SK-N-SH treated with all-trans-retinoic acid at 6 μM for 48 hours (cell line): ENCODE data around the gene RHBDL1.

ENCODE experiments used
- ATAC-seq: fragments of 200-7000 bp; cut with Tn5 transposase; 3 replicates; pipeline ENCODE4 v1.9.1; 2020; ENCODE audit warnings: mild to moderate bottlenecking, moderate library complexity
- ARNTL ChIP-seq: fragments of 450-650 bp; formaldehyde crosslinking; IDR thresholded peaks from 2 replicates; pipeline ENCODE4 v1.5.0; 2020; ENCODE audit warnings: low read depth, mild to moderate bottlenecking, moderate library complexity, borderline replicate concordance
- BACH2 ChIP-seq: fragments of 250-450 bp; sonication (Bioruptor Pico); IDR thresholded peaks from 2 replicates; pipeline ENCODE4 v1.9.0; 2021; ENCODE audit warnings: mild to moderate bottlenecking, borderline replicate concordance
- CSDC2 ChIP-seq: fragments of 250-450 bp; sonication (Bioruptor Pico); IDR thresholded peaks from 2 replicates; pipeline ENCODE4 v1.5.0; 2020; ENCODE audit warnings: mild to moderate bottlenecking, moderate library complexity
- ESRRG ChIP-seq: fragments of 250-450 bp; sonication (Bioruptor Pico); IDR thresholded peaks from 2 replicates; pipeline ENCODE4 v1.6.1; 2021; ENCODE audit warnings: mild to moderate bottlenecking
- GLIS3 ChIP-seq: fragments of 250-450 bp; sonication (Bioruptor Pico); IDR thresholded peaks from 2 replicates; pipeline ENCODE4 v1.5.0; 2020; ENCODE audit warnings: mild to moderate bottlenecking, moderate library complexity
- ISL1 ChIP-seq: fragments of 250-450 bp; sonication (Bioruptor Pico); IDR thresholded peaks from 2 replicates; pipeline ENCODE4 v2.1.2; 2022; ENCODE audit warnings: mild to moderate bottlenecking, moderate library complexity
- PATZ1 ChIP-seq: fragments of 250-450 bp; sonication (Bioruptor Pico); IDR thresholded peaks from 2 replicates; pipeline ENCODE4 v1.8.0; 2020; ENCODE audit warnings: mild to moderate bottlenecking, moderate library complexity, borderline replicate concordance
- PPARA ChIP-seq: fragments of 250-450 bp; sonication (Bioruptor Pico); IDR thresholded peaks from 2 replicates; pipeline ENCODE4 v1.5.0; 2020; ENCODE audit warnings: mild to moderate bottlenecking, borderline replicate concordance
- RARB ChIP-seq: fragments of 250-450 bp; sonication (Bioruptor Pico); IDR thresholded peaks from 2 replicates; pipeline ENCODE4 v1.8.0; 2021; ENCODE audit warnings: mild to moderate bottlenecking, moderate library complexity
- SNAI2 ChIP-seq: fragments of 250-450 bp; sonication (Bioruptor Pico); IDR thresholded peaks from 2 replicates; pipeline ENCODE4 v1.5.0; 2020; ENCODE audit warnings: mild to moderate bottlenecking, moderate library complexity
- TOX ChIP-seq: fragments of 250-450 bp; sonication (Bioruptor Pico); IDR thresholded peaks from 2 replicates; pipeline ENCODE4 v1.8.0; 2021; ENCODE audit warnings: mild to moderate bottlenecking, moderate library complexity, borderline replicate concordance
- ZFP3 ChIP-seq: fragments of 250-450 bp; sonication (Bioruptor Pico); IDR thresholded peaks from 2 replicates; pipeline ENCODE4 v1.5.0; 2020; ENCODE audit warnings: mild to moderate bottlenecking, moderate library complexity
- ZFP30 ChIP-seq: fragments of 450-650 bp; formaldehyde crosslinking; IDR thresholded peaks from 2 replicates; pipeline ENCODE4 v1.5.0; 2022; ENCODE audit warnings: mild to moderate bottlenecking, moderate library complexity
- ZNF565 ChIP-seq: fragments of 450-650 bp; formaldehyde crosslinking; conservative IDR thresholded peaks from 2 replicates; pipeline ENCODE4 v1.5.0; 2020; ENCODE audit warnings: low read depth, mild to moderate bottlenecking, moderate library complexity
- TF ChIP-seq, protein P1 (sequence below): fragments of 250-450 bp; sonication (Bioruptor Pico); IDR thresholded peaks from 2 replicates; pipeline ENCODE4 v1.5.1; 2021; ENCODE audit warnings: mild to moderate bottlenecking, moderate library complexity
- TF ChIP-seq, protein P2 (sequence below): fragments of 250-450 bp; sonication (Bioruptor Pico); IDR thresholded peaks from 2 replicates; pipeline ENCODE4 v1.5.0; 2020; ENCODE audit warnings: mild to moderate bottlenecking, moderate library complexity
- TF ChIP-seq, protein P3 (sequence below): fragments of 250-450 bp; sonication (Bioruptor Pico); IDR thresholded peaks from 2 replicates; pipeline ENCODE4 v1.8.0; 2021; ENCODE audit warnings: low read depth, mild to moderate bottlenecking, moderate library complexity, borderline replicate concordance
- TF ChIP-seq, protein P4 (sequence below): fragments of 250-450 bp; sonication (Bioruptor Pico); IDR thresholded peaks from 2 replicates; pipeline ENCODE4 v1.5.1; 2020; ENCODE audit warnings: low read depth, mild to moderate bottlenecking, moderate library complexity

RHBDL1 gene

GRCh38 chr16:722835-723633, 47.6 kb downstream of the RHBDL1 start (continued):
- TF ChIP-seq PATZ1 (CRISPR knock-in tag), result no peak
- TF ChIP-seq GLIS3 (CRISPR knock-in tag), result no peak

DNA sequence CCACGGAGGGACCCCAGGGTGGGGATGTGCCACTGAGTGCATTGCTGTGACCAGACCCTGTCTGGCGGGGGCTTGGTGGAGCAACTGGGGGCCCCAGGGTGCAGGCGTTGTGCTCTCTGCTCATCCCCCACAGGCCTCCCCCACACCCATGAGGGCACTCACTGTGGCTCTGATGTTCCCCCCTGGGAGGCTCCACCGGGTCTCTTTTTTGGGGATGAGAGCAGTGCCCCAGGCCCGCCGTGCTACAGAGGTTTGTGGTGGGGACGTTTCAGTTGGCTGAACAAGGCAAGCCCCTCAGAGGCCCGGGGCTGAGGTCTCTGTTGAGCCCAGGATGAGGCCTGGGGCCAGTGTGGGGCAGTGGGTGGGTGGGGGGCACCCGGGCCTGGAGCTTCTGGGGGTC, 48.2 kb downstream of the RHBDL1 start:
- ATAC-seq, result no peak
- TF ChIP-seq ZNF565 (CRISPR knock-in tag) (no peak), PATZ1 (CRISPR knock-in tag) (no peak), ESRRG (CRISPR knock-in tag) (no peak), ZFP30 (CRISPR knock-in tag) (no peak), ZFP3 (CRISPR knock-in tag) (no peak), SNAI2 (CRISPR knock-in tag) (no peak), PPARA (CRISPR knock-in tag) (no peak), ISL1 (no peak), GLIS3 (CRISPR knock-in tag) (no peak), RARB (CRISPR knock-in tag) (no peak), CSDC2 (CRISPR knock-in tag) (no peak), ARNTL (no peak), BACH2 (CRISPR knock-in tag) (no peak), TOX (CRISPR knock-in tag) (no peak)
- TF ChIP-seq, protein P1, sequence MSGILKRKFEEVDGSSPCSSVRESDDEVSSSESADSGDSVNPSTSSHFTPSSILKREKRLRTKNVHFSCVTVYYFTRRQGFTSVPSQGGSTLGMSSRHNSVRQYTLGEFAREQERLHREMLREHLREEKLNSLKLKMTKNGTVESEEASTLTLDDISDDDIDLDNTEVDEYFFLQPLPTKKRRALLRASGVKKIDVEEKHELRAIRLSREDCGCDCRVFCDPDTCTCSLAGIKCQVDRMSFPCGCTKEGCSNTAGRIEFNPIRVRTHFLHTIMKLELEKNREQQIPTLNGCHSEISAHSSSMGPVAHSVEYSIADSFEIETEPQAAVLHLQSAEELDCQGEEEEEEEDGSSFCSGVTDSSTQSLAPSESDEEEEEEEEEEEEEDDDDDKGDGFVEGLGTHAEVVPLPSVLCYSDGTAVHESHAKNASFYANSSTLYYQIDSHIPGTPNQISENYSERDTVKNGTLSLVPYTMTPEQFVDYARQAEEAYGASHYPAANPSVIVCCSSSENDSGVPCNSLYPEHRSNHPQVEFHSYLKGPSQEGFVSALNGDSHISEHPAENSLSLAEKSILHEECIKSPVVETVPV (CRISPR knock-in tag), result no peak
- TF ChIP-seq, protein P2, sequence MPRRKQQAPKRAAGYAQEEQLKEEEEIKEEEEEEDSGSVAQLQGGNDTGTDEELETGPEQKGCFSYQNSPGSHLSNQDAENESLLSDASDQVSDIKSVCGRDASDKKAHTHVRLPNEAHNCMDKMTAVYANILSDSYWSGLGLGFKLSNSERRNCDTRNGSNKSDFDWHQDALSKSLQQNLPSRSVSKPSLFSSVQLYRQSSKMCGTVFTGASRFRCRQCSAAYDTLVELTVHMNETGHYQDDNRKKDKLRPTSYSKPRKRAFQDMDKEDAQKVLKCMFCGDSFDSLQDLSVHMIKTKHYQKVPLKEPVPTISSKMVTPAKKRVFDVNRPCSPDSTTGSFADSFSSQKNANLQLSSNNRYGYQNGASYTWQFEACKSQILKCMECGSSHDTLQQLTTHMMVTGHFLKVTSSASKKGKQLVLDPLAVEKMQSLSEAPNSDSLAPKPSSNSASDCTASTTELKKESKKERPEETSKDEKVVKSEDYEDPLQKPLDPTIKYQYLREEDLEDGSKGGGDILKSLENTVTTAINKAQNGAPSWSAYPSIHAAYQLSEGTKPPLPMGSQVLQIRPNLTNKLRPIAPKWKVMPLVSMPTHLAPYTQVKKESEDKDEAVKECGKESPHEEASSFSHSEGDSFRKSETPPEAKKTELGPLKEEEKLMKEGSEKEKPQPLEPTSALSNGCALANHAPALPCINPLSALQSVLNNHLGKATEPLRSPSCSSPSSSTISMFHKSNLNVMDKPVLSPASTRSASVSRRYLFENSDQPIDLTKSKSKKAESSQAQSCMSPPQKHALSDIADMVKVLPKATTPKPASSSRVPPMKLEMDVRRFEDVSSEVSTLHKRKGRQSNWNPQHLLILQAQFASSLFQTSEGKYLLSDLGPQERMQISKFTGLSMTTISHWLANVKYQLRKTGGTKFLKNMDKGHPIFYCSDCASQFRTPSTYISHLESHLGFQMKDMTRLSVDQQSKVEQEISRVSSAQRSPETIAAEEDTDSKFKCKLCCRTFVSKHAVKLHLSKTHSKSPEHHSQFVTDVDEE (CRISPR knock-in tag), result no peak
- TF ChIP-seq, protein P3, sequence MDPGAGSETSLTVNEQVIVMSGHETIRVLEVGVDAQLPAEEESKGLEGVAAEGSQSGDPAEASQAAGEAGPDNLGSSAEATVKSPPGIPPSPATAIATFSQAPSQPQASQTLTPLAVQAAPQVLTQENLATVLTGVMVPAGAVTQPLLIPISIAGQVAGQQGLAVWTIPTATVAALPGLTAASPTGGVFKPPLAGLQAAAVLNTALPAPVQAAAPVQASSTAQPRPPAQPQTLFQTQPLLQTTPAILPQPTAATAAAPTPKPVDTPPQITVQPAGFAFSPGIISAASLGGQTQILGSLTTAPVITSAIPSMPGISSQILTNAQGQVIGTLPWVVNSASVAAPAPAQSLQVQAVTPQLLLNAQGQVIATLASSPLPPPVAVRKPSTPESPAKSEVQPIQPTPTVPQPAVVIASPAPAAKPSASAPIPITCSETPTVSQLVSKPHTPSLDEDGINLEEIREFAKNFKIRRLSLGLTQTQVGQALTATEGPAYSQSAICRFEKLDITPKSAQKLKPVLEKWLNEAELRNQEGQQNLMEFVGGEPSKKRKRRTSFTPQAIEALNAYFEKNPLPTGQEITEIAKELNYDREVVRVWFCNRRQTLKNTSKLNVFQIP (CRISPR knock-in tag), result no peak
- TF ChIP-seq, protein P4, sequence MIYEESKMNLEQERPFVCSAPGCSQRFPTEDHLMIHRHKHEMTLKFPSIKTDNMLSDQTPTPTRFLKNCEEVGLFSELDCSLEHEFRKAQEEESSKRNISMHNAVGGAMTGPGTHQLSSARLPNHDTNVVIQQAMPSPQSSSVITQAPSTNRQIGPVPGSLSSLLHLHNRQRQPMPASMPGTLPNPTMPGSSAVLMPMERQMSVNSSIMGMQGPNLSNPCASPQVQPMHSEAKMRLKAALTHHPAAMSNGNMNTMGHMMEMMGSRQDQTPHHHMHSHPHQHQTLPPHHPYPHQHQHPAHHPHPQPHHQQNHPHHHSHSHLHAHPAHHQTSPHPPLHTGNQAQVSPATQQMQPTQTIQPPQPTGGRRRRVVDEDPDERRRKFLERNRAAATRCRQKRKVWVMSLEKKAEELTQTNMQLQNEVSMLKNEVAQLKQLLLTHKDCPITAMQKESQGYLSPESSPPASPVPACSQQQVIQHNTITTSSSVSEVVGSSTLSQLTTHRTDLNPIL (CRISPR knock-in tag), result no peak
